ENCODE measurements around the gene ZNF587B. TPM values are rescaled to one million over a fixed set of nuclear protein-coding genes. Genes with fewer than 3 reads are reported as not detected.

Gene ZNF587B
- total RNA-seq, 1 experiment from 2014 or later, result 20.0 TPM

- H3K36me3 ChIP-seq (ENCODE audit: insufficient read depth, low read length, poor library complexity, severe bottlenecking), result no peaks in the 10 kb centered on the region
- H3K4me3 ChIP-seq (ENCODE audit: low read depth, low read length, poor library complexity, severe bottlenecking), result no peak overlapping the region
- no peak for DNase-seq (ENCODE audit: low spot score)
- H3K4me1 ChIP-seq (ENCODE audit: insufficient read depth, low read length, poor library complexity, severe bottlenecking), result peaks cover 7% of the 10 kb centered on the region
- H3K9me3 ChIP-seq (ENCODE audit: low read depth, low read length, poor library complexity, severe bottlenecking), result no peaks in the 10 kb centered on the region
- no TSS peak for BruUV-seq (replicated peaks)
- TF ChIP-seq, protein P1, sequence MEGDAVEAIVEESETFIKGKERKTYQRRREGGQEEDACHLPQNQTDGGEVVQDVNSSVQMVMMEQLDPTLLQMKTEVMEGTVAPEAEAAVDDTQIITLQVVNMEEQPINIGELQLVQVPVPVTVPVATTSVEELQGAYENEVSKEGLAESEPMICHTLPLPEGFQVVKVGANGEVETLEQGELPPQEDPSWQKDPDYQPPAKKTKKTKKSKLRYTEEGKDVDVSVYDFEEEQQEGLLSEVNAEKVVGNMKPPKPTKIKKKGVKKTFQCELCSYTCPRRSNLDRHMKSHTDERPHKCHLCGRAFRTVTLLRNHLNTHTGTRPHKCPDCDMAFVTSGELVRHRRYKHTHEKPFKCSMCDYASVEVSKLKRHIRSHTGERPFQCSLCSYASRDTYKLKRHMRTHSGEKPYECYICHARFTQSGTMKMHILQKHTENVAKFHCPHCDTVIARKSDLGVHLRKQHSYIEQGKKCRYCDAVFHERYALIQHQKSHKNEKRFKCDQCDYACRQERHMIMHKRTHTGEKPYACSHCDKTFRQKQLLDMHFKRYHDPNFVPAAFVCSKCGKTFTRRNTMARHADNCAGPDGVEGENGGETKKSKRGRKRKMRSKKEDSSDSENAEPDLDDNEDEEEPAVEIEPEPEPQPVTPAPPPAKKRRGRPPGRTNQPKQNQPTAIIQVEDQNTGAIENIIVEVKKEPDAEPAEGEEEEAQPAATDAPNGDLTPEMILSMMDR (conservative IDR thresholded peaks at IDR 0.05; ENCODE audit: low read depth, low read length), result no peak
- TF ChIP-seq EZH2 (IDR thresholded peaks at IDR 0.05; ENCODE audit: borderline replicate concordance, low read depth, low read length, poor library complexity, severe bottlenecking), result no peak
- no peak overlapping the region for H3K27ac ChIP-seq (ENCODE audit: low read depth, low read length, poor library complexity, severe bottlenecking)
- no peaks in the 10 kb centered on the region for H3K27me3 ChIP-seq (replicated peaks; ENCODE audit: insufficient read depth, low read depth, low read length, poor library complexity)
- intact Hi-C loops (cut with micrococcal nuclease; ENCODE audit: unreplicated experiment), result no loop called here
- POLR2A ChIA-PET (ENCODE audit: low non-redundant PET), result no interaction called here
- CTCF ChIA-PET, result no interaction called here
Observed at GRCh38 chr19:57802269-57802668, 27.8 kb upstream of the ZNF587B start.

- Histone ChIP-seq H3K36me3 (ENCODE audit: insufficient read depth, low read length, poor library complexity, severe bottlenecking) (peaks cover 7% of the 10 kb centered on the region), H3K27me3 (replicated peaks; ENCODE audit: insufficient read depth, low read depth, low read length, poor library complexity) (no peaks in the 10 kb centered on the region), H3K9me3 (ENCODE audit: low read depth, low read length, poor library complexity, severe bottlenecking) (no peaks in the 10 kb centered on the region), H3K4me1 (ENCODE audit: insufficient read depth, low read length, poor library complexity, severe bottlenecking) (peaks cover 7% of the 10 kb centered on the region), H3K4me3 (ENCODE audit: low read depth, low read length, poor library complexity, severe bottlenecking) (peak overlapping the region; percentile 53), H3K27ac (ENCODE audit: low read depth, low read length, poor library complexity, severe bottlenecking) (peak overlapping the region; percentile 75)
- intact Hi-C loops (cut with micrococcal nuclease; ENCODE audit: unreplicated experiment), result no loop called here
- CTCF ChIA-PET, result interaction anchor here (0.6 kb wide), 1 partner anchor 21 kb away, joined by 3 read pairs; no protein-coding TSS in a partner anchor
- POLR2A ChIA-PET (ENCODE audit: low non-redundant PET), result no interaction called here
- DNase-seq (ENCODE audit: low spot score), result no peak
- BruUV-seq (replicated peaks), result TSS peak; percentile 38
- TF ChIP-seq, protein P1 (conservative IDR thresholded peaks at IDR 0.05; ENCODE audit: low read depth, low read length), result no peak
- TF ChIP-seq EZH2 (IDR thresholded peaks at IDR 0.05; ENCODE audit: borderline replicate concordance, low read depth, low read length, poor library complexity, severe bottlenecking), result no peak
Observed at GRCh38 chr19:57803265-57803593, 26.9 kb upstream of the ZNF587B start.

DNA sequence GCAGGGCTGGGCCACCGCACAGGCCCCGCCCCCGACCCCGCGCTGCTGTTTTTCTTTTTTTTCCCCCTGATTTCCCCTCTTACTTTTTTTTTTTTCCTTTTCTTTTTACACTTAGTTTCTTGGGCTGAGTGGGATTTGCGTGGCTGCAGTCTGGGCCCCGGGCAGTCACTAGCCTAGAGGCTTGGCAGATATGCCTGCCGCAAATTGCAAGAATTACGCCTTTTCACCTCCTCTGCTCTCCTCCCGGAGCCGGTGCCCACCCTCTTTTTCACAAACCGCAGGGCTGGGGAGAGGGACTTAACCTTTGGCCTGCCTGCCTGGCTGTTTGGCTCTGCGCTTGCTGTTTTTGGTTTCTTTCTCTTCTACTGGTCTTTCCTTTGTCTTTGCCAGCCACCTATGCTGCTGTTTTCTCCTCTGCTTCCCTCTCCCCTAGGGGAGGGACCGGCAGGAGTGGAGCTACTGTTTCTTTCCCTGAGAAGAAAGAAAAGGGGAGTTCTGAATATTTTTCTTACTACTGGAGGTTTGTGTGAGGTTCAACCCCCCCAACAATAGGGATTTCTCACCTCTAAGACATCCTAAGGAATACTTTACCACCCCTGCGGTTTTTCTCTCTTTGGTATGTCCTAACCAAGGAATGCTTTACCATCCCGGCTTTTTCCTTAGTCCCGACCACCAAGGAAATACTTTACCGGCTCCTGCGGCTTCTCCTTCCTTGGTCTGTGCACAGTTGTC lies 26.3 kb upstream of the ZNF587B start:
- Histone ChIP-seq H3K27ac (ENCODE audit: low read depth, low read length, poor library complexity, severe bottlenecking) (peak overlapping the region; percentile 75), H3K4me1 (ENCODE audit: insufficient read depth, low read length, poor library complexity, severe bottlenecking) (peaks cover 7% of the 10 kb centered on the region), H3K4me3 (ENCODE audit: low read depth, low read length, poor library complexity, severe bottlenecking) (peak overlapping the region; percentile 53), H3K36me3 (ENCODE audit: insufficient read depth, low read length, poor library complexity, severe bottlenecking) (peaks cover 10% of the 10 kb centered on the region), H3K9me3 (ENCODE audit: low read depth, low read length, poor library complexity, severe bottlenecking) (no peaks in the 10 kb centered on the region), H3K27me3 (replicated peaks; ENCODE audit: insufficient read depth, low read depth, low read length, poor library complexity) (no peaks in the 10 kb centered on the region)
- no TSS peak for BruUV-seq (replicated peaks)
- CTCF ChIA-PET, result interaction anchor here (0.6 kb wide), 1 partner anchor 22 kb away, joined by 3 read pairs; no protein-coding TSS in a partner anchor
- POLR2A ChIA-PET (ENCODE audit: low non-redundant PET), result no interaction called here
- TF ChIP-seq EZH2 (IDR thresholded peaks at IDR 0.05; ENCODE audit: borderline replicate concordance, low read depth, low read length, poor library complexity, severe bottlenecking), result no peak
- TF ChIP-seq, protein P1 (conservative IDR thresholded peaks at IDR 0.05; ENCODE audit: low read depth, low read length), result no peak
- intact Hi-C loops (cut with micrococcal nuclease; ENCODE audit: unreplicated experiment), result no loop called here
- DNase-seq (ENCODE audit: low spot score), result peak; percentile 40

Measured in A673 (cell line).